CD4-positive, alpha-beta T cell treated with Interleukin-15 for 1 hour (primary cell): Measurements from ENCODE around the gene UBTD2.

ENCODE experiments used
- DNase-seq: peaks from one replicate; pipeline ENCODE4 v3.0.0-alpha.2; 2020

The UBTD2 gene

GRCh38 chr5:172188893-172189692, 94.5 kb downstream of the UBTD2 start:
- no peak for DNase-seq

DNA sequence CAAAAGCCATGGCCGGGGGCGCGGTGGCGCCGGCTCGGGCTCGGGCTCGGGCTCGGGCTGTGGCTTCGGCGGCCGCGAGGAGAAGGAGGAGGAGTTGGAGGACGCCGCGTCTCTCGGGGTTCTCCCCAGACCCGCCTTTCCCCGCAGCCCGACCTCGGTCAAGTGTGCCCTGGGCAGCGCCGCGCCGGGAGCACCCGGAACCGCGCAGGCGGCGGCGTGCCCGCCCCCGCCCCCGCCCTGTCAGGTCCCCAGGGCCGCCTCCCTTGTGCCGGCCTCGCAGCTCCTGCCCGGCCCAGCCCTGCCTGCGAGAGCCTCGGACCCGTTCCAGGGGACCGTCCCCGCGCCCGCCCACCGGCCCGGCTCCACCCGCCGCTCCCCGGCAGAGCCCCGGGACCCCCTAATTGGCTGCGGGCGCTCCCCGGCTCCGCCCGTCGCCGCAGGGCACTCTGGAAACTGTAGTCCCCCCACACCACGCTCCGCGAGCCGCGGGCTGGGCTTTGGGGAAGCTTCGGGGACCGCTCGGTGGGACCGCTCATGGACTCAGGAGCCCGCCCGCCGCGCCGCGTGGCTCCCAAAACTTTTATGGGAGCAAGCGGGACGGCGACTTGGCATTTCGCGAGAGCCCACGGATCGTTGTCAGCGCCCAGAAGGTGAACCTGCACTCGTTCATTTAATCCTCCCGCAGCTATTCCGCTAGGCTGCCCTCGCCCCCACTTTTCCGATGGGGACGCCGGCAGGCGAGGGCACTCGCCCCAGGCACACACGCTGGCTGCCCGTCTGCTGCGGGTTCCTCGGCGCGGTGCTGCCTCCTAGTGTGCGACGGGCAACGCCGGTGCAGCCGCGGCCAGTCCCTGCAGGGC, 95.3 kb downstream of the UBTD2 start, which contains the start of gene STK10:
TSS of gene STK10 (minus strand) at position 192 of the 860 bp plus-strand sequence. CDS start at position 10, 182 bp downstream.
- peak; percentile 92 for DNase-seq

GRCh38 chr5:172187118-172188032, 96.2 kb downstream of the UBTD2 start:
- DNase-seq: peak; percentile 81

DNA sequence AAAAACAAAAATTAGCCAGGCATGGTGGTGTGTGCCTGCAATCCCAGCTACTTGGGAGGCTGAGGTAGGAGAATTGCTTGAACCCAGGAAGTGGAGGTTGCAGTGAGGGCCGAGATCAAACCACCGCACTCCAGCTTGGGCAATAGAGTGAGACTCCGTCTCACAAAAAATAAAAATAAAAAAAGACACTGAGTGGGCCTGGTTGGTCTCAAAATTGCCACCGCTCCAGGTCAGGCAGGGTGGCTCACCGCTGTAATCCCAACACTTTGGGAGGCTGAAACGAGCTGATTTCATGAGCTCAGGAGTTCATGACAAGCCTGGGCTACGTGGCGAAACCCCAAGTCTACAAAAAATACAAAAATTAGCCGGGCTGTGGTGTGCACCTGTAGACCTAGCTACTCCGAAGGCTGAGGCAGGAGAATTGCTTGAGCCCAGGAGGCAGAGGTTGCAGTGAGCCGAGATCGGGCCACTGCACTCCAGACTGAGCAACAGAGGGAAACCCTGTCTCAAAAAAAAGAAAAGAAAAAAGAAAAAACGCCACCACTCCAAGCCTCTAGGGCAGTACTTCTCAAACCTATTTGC, 97.4 kb downstream of the UBTD2 start:
- DNase-seq: no peak

- peak; percentile 56 for DNase-seq
These were observed 98.5 kb downstream of the UBTD2 start for GRCh38 chr5:172185096-172185461.

GRCh38 chr5:172183881-172184280, 99.7 kb downstream of the UBTD2 start:
- DNase-seq: no peak

GRCh38 chr5:172182291-172182690, 101.3 kb downstream of the UBTD2 start:
- DNase-seq: no peak

DNA sequence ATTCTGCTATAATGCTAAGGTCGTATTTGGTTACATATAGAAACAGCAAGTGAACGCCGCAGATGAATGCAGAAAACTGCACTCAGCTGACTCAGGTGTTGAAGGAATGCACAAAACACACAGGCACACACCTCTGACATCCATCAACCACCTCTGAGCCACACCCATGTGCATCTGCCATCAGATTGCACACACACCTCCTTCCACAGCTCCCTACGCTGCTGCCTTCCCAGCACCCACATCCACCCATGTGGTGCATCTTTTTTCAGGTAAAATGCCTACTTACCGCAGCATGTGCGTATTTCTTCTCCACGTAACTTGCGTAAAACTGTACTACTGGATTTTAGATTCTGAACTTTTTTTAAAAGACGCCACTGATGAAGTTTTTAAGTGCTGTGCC, 102.6 kb downstream of the UBTD2 start:
- peak; percentile 53 for DNase-seq

DNA sequence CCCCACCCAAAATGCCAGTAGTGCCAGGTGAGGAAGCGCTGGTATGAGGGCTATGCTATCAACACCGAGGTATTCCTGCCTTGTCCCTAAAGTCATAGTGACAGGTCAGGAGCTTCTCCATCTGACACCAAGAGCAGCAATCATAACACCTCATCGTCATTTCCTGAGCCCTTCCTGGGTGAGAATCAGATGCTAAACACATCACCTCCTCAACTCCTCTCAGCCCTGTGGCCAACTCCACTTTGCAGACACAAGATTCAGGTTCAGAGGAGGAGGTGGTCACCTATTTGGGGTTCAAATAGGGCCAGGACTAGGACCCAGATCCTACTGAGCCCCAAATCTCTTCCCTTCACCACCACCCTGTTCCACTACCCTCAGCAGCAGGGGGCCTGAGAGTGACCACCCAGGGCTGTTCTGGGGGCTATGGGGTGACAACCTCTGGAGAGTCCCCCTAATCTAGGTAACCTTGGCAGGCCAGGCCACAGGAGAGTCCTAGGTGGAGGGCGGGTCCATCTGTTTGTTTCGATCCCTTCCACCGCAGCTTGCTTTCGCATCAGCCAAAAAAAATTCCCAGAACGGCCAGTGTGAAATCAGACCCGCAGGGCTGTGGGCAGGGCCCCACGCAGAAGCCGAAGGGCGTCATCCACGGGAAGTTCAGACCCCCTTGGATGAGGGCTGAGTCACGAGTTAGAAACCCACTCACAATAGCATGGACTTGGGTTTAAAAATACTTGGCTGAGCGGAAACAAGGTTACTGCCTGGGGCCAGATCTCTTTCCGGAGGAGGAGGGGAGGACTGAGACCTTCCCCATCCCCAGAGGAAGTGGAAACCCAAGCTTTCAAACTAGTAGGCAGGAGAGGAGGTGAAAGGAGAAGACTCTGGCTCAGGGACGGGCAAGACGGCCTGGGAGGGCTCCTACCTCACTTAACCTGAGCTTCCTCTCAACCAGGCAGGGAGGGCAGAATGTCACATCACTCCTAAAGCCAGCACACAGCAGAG, 104.3 kb downstream of the UBTD2 start:
- DNase-seq: peak; percentile 72

- peak; percentile 40 for DNase-seq
These were observed 105.1 kb downstream of the UBTD2 start for GRCh38 chr5:172178301-172178987.

- DNase-seq: no peak
These were observed 106.4 kb downstream of the UBTD2 start for GRCh38 chr5:172177176-172177575.

GRCh38 chr5:172175263-172175719, 108.3 kb downstream of the UBTD2 start:
- peak; percentile 91 for DNase-seq

- DNase-seq: peak; percentile 79
These were observed 109.9 kb downstream of the UBTD2 start for GRCh38 chr5:172173564-172174153.

- DNase-seq: peak; percentile 17
These were observed 110.5 kb downstream of the UBTD2 start for GRCh38 chr5:172172912-172173563.

- DNase-seq: no peak
These were observed 112.4 kb downstream of the UBTD2 start for GRCh38 chr5:172171118-172171517.

- no peak for DNase-seq
These were observed 113.3 kb downstream of the UBTD2 start for GRCh38 chr5:172170251-172170701.

DNA sequence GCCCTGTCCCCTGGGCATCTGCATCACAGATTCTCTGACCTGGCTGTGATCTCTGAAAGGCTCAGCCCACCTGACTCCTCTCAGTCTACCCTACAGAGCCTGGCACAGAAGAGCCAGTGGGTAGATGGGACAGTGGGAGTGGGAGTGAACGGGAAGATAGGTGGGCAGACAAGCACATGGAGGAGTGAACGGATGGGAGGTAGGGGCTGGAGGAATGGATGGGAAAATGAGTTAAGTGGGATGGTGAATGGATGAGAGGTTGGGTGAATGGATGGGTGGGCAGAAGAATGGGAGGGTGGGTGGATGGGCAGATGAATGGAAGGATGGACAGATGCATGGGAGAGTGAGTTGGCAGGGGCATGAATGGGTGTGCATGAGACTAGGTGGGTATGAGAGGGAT, 114.3 kb downstream of the UBTD2 start:
- no peak for DNase-seq

- no peak for DNase-seq
These were observed 115.3 kb downstream of the UBTD2 start for GRCh38 chr5:172168311-172168710.

- no peak for DNase-seq
These were observed 115.7 kb downstream of the UBTD2 start for GRCh38 chr5:172167895-172168294.
